ENCODE data around the gene ABCC11. TPM values are rescaled to one million over a fixed set of nuclear protein-coding genes. Genes with fewer than 3 reads are reported as not detected.

The ABCC11 gene
- total RNA-seq, 1 donor from 2014 or later, result not detected

DNA sequence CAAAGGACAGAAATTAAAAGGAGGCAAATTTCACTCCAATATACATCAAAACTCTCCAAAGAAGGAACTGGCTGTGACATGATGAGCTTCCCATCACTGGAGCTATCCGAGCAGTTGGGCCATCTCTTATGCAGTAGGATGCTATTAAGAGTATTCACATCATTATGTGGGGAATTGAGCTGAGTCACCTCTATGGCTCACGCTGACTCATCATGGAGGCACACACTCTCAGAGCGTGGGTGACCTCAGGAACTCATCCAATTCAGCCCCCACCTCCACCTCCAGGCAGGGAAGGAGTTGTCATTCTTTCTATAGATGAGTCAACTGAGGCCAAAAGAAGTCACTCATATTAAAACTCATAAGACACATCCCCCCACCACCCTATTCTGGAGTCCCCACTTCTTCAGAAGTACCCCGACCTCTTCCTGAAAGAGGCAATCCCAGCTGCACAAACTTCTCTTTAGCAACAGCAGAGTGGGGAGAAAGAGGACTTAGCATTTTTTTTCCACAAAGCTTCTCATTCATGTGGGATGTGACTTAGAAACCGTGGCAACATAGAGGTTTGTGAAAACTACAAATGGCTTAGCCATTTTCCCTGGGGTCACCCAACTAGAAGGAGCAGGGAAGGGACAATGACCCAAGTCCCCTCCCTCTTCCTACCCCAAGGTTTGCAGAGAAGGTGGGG, 124.1 kb downstream of the ABCC11 start:
- Mint-ChIP-seq H3K9me3 (no peaks in the 10 kb centered on the region), H3K36me3 (no peaks in the 10 kb centered on the region), H3K27ac (peak overlapping the region; percentile 60), H3K27me3 (ENCODE audit: insufficient read depth, low read depth) (peaks cover 2% of the 10 kb centered on the region), H3K4me3 (no peak overlapping the region), H3K4me1 (peaks cover 23% of the 10 kb centered on the region)
- Histone ChIP-seq H3K4me3 (no peak overlapping the region), H3F3A (ENCODE audit: low read depth) (no peaks in the 10 kb centered on the region), H3K79me2 (ENCODE audit: low read depth) (no peaks in the 10 kb centered on the region), H3K9ac (no peak overlapping the region), H3K27me3 (no peaks in the 10 kb centered on the region), H3K36me3 (no peaks in the 10 kb centered on the region), H3K9me3 (ENCODE audit: low read depth) (no peaks in the 10 kb centered on the region), H2AFZ (replicated peaks) (no peak overlapping the region), H3K27ac (no peak overlapping the region), H4K20me1 (ENCODE audit: low read depth) (no peaks in the 10 kb centered on the region), H3K4me2 (no peak overlapping the region), H3K4me1 (no peaks in the 10 kb centered on the region)
- no peak for TF ChIP-seq EZH2 (IDR thresholded peaks at IDR 0.05)
- TF ChIP-seq EZH2phosphoT487 (IDR thresholded peaks at IDR 0.05), result no peak
- DNase-seq (ENCODE audit: low spot score), result no peak

DNA sequence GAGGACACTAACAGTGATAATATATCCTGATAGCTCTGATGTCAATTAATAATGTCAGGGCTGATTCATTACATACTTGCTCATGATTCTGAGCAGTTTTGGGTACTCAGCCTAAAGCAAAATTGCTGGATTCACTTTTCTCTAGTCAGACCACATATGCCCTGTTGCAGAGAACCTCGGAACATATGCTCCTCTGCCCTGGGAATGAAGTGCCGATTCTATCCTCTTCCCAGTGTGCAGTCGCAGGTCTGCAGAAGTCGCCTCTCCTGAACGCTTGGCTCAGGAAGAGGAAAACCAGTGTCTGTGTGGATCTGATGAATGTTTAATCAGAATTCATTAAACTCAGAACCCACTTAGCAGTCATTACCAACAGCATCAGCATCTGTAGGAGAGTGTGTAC, 126.1 kb downstream of the ABCC11 start:
- H4K20me1 ChIP-seq (ENCODE audit: low read depth), result no peaks in the 10 kb centered on the region

DNA sequence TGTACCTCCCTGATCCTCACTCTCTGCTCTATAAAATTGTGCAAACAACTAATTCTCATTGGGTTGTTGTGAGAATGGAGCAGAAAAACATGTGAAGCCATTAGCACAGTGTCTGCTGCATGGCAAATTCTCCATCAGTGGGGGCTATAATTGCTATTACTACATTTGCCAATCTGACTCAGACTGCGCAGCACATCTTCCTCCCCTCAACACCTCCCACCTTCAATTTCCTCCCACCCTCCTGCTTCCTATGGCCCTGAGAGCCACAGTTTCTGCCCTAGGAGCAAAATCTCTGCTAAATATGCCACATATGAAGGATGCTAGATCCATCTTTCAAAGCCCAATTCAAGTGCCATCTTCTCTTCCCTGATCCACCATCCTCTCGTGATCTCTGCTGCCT, 128.5 kb downstream of the ABCC11 start:
- no peaks in the 10 kb centered on the region for H3K4me1 ChIP-seq
- TF ChIP-seq EZH2 (IDR thresholded peaks at IDR 0.05) (no peak), EZH2phosphoT487 (IDR thresholded peaks at IDR 0.05) (no peak)
- TF ChIP-seq, protein P1, sequence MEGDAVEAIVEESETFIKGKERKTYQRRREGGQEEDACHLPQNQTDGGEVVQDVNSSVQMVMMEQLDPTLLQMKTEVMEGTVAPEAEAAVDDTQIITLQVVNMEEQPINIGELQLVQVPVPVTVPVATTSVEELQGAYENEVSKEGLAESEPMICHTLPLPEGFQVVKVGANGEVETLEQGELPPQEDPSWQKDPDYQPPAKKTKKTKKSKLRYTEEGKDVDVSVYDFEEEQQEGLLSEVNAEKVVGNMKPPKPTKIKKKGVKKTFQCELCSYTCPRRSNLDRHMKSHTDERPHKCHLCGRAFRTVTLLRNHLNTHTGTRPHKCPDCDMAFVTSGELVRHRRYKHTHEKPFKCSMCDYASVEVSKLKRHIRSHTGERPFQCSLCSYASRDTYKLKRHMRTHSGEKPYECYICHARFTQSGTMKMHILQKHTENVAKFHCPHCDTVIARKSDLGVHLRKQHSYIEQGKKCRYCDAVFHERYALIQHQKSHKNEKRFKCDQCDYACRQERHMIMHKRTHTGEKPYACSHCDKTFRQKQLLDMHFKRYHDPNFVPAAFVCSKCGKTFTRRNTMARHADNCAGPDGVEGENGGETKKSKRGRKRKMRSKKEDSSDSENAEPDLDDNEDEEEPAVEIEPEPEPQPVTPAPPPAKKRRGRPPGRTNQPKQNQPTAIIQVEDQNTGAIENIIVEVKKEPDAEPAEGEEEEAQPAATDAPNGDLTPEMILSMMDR (IDR thresholded peaks at IDR 0.05), result no peak
- H3K4me2 ChIP-seq, result no peak overlapping the region
- H3K27ac Mint-ChIP-seq, result no peak overlapping the region
- peaks cover 12% of the 10 kb centered on the region for H3K4me1 Mint-ChIP-seq
- no peak overlapping the region for H3K27ac ChIP-seq
- peaks cover 7% of the 10 kb centered on the region for H3K27me3 Mint-ChIP-seq (ENCODE audit: insufficient read depth, low read depth)
- no peak overlapping the region for H3K4me3 ChIP-seq
- H3K4me3 Mint-ChIP-seq, result no peak overlapping the region
- H3K36me3 Mint-ChIP-seq, result no peaks in the 10 kb centered on the region
- no peaks in the 10 kb centered on the region for H3K79me2 ChIP-seq (ENCODE audit: low read depth)
- no peaks in the 10 kb centered on the region for H3K9me3 ChIP-seq (ENCODE audit: low read depth)
- no peaks in the 10 kb centered on the region for H3K27me3 ChIP-seq
- no peak overlapping the region for H2AFZ ChIP-seq (replicated peaks)
- no peaks in the 10 kb centered on the region for H4K20me1 ChIP-seq (ENCODE audit: low read depth)
- no peaks in the 10 kb centered on the region for H3K9me3 Mint-ChIP-seq
- H3K36me3 ChIP-seq, result no peaks in the 10 kb centered on the region
- no peaks in the 10 kb centered on the region for H3F3A ChIP-seq (ENCODE audit: low read depth)
- no peak overlapping the region for H3K9ac ChIP-seq
- no peak for DNase-seq (ENCODE audit: low spot score)

More for the DNA sequence above, 126.1 kb downstream of the ABCC11 start:
- Histone ChIP-seq H3K4me1 (no peaks in the 10 kb centered on the region), H3K27me3 (no peaks in the 10 kb centered on the region), H2AFZ (replicated peaks) (no peak overlapping the region), H3K79me2 (ENCODE audit: low read depth) (no peaks in the 10 kb centered on the region), H3K9me3 (ENCODE audit: low read depth) (no peaks in the 10 kb centered on the region), H3K4me3 (no peak overlapping the region), H3K36me3 (no peaks in the 10 kb centered on the region), H3K4me2 (no peak overlapping the region), H3K27ac (no peak overlapping the region), H3K9ac (no peak overlapping the region), H3F3A (ENCODE audit: low read depth) (no peaks in the 10 kb centered on the region)
- no peak for TF ChIP-seq EZH2 (IDR thresholded peaks at IDR 0.05)
- peaks cover 4% of the 10 kb centered on the region for H3K27me3 Mint-ChIP-seq (ENCODE audit: insufficient read depth, low read depth)
- H3K4me3 Mint-ChIP-seq, result no peak overlapping the region
- H3K36me3 Mint-ChIP-seq, result no peaks in the 10 kb centered on the region
- H3K27ac Mint-ChIP-seq, result no peak overlapping the region
- no peak for DNase-seq (ENCODE audit: low spot score)
- H3K4me1 Mint-ChIP-seq, result peaks cover 17% of the 10 kb centered on the region
- no peaks in the 10 kb centered on the region for H3K9me3 Mint-ChIP-seq

DNA sequence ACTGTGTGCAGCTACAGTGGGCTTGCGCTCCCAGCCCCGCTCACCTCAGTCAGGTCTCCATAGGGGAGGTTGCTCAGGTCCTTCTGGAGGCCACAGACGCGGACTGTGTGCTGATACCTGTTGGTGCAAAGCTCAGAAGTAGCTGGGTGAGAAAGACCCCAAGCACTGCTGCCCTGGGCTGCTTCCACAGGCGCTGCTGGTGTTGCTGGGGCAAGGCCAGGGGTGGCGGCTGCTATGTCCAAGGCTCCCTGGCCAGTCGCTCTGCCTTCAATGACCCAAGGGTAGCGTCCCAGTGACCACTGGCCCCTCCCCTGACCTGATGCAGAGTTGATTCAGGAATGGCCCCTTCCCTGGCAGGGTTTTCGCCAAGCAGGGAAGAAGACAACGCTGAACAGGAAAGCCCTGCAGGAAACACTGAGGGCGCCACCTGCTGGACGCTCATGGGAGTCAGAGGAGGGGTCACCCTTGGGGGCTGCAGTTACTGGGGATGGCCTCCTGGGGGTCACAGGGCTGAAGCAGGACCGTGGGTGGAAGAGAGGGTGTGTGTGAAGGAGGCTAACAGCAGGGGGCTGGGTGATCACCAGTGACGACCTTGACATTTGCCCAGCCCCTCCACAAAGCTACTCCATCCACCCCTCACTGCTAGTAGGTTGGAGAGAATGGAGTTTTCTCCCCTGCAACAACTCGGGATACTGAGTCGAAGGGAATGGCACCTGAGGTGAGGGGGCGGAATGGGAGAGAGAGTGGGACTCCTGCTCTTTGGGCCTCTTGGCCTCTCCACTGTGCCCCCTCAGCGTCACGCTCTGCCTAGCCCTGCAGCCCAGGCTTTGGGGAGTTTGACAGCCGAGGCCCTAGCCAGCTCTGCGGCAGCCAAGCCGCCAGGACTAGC, 129.9 kb downstream of the ABCC11 start:
- TF ChIP-seq EZH2phosphoT487 (IDR thresholded peaks at IDR 0.05), result no peak
- TF ChIP-seq, protein P1 (IDR thresholded peaks at IDR 0.05), result peak; percentile 99
- Histone ChIP-seq H3F3A (ENCODE audit: low read depth) (no peaks in the 10 kb centered on the region), H3K4me3 (no peak overlapping the region), H3K36me3 (no peaks in the 10 kb centered on the region), H4K20me1 (ENCODE audit: low read depth) (no peaks in the 10 kb centered on the region), H3K4me1 (no peaks in the 10 kb centered on the region), H3K9me3 (ENCODE audit: low read depth) (no peaks in the 10 kb centered on the region), H2AFZ (replicated peaks) (peak overlapping the region; percentile 100), H3K27me3 (no peaks in the 10 kb centered on the region), H3K79me2 (ENCODE audit: low read depth) (no peaks in the 10 kb centered on the region), H3K27ac (no peak overlapping the region), H3K9ac (no peak overlapping the region), H3K4me2 (no peak overlapping the region)
- Mint-ChIP-seq H3K27ac (no peak overlapping the region), H3K9me3 (no peaks in the 10 kb centered on the region), H3K36me3 (no peaks in the 10 kb centered on the region), H3K4me3 (no peak overlapping the region), H3K4me1 (peaks cover 2% of the 10 kb centered on the region), H3K27me3 (ENCODE audit: insufficient read depth, low read depth) (peaks cover 7% of the 10 kb centered on the region)
- peak; percentile 89 for DNase-seq (ENCODE audit: low spot score)

Other genes with a start within 250 kb of the ABCC11 start
- 0.06 and 0.12 TPM in 2 replicates for gene ABCC12, start 91.5 kb downstream of the ABCC11 start, total RNA-seq (ENCODE audit: low replicate concordance)
- 27.8 and 30.6 TPM in 2 replicates for gene LONP2, start 3.2 kb downstream of the ABCC11 start, total RNA-seq (ENCODE audit: low replicate concordance)
- 50.0 and 73.9 TPM in 2 replicates for gene SIAH1, start 137.9 kb upstream of the ABCC11 start, total RNA-seq (ENCODE audit: low replicate concordance)

Data from neural progenitor cell (in vitro differentiated cells).